Progenitor cell of endocrine pancreas (in vitro differentiated cells): ENCODE results near the gene KCNE4. TPM values are rescaled to one million over a fixed set of nuclear protein-coding genes. Genes with fewer than 3 reads are reported as not detected.

Experiments used
- DNase-seq: peaks from one replicate; pipeline ENCODE4 v3.0.0; 2021; ENCODE audit warnings: low spot score; ENCODE audit not compliant: unreplicated experiment
- H3K27ac Mint-ChIP-seq: 2 replicates; pipeline ENCODE4 v1.8.0; 2021; ENCODE audit warnings: mild to moderate bottlenecking, moderate library complexity, mixed read lengths
- H3K27me3 Mint-ChIP-seq: 2 replicates; pipeline ENCODE4 v1.8.0; 2021; ENCODE audit warnings: mixed read lengths
- H3K36me3 Mint-ChIP-seq: 2 replicates; pipeline ENCODE4 v1.8.0; 2022; ENCODE audit warnings: mixed read lengths; ENCODE audit not compliant: insufficient read depth
- H3K4me1 Mint-ChIP-seq: 2 replicates; pipeline ENCODE4 v1.8.0; 2021; ENCODE audit warnings: low read depth, mixed read lengths
- H3K4me3 Mint-ChIP-seq: 2 replicates; pipeline ENCODE4 v1.8.0; 2021; ENCODE audit warnings: low read depth, mild to moderate bottlenecking, moderate library complexity, mixed read lengths
- H3K9me3 Mint-ChIP-seq: 2 replicates; pipeline ENCODE4 v1.8.0; 2021; ENCODE audit warnings: low read depth, mixed read lengths
- total RNA-seq: library from RNA; stranded (reverse); gene quantifications from 2 replicates; pipeline ENCODE4 v1.2.1, GENCODE V29; 2021
- TF ChIP-seq, protein P1 (sequence below): fragments of 200-600 bp; sonication (generic); IDR thresholded peaks from one replicate; pipeline ENCODE4 v1.5.0; 2021; ENCODE audit warnings: antibody characterized with exemption, mild to moderate bottlenecking; ENCODE audit not compliant: unreplicated experiment

Gene KCNE4
- total RNA-seq, 1 donor from 2014 or later = 0.72 TPM

DNA sequence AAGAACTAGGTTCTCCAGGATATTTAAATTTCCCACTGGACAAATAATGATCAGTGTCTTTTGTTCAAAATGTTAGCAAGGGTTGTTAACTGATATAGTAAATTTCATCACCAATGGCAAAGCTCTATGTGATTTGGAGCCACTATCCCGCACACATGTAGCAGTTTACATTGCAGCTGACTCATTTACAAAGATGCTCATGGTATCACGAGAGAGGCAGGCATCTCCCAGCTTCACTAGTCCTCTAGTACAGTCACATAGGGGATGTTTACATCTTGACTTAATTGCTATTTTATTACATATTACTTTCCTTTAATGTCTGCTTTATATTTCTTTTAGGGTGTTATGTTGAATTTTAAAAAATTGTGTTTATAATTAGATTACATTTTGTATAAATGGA is 30.7 kb downstream of the KCNE4 start:
- peaks cover 9% of the 10 kb centered on the region for H3K27me3 Mint-ChIP-seq

DNA sequence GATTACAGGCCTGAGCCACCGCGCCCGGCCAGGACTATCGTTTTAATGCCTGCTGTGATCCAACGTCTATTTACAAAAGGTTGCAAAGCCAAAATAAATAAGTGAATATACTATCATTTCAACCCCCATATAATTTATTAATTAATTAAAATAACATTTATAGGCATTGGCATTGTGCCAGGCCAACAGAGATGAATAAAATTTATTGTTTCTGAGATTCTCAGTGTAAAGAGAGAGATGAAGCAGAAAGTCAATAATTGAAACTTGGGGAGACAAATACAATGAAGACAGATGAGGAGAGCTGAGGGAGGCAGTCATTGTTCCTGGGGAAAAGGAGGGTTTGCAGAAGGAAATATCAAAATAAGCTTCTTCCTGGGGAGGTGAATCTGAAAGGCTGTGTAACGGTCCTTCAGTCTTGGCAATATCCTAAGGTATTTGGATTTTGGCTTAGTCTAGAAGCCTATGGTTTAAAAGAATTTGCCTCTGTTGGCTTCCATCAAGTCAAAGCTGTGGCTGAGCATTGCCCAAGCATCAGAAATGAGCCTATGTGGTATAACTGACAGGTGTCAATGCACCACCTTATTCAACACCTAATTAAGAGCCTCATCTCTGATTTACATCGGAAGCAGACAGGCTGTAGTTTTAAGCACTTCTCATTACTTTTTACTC is 31.5 kb downstream of the KCNE4 start:
- H3K27me3 Mint-ChIP-seq = peaks cover 9% of the 10 kb centered on the region
- no peak for DNase-seq
- TF ChIP-seq, protein P1, sequence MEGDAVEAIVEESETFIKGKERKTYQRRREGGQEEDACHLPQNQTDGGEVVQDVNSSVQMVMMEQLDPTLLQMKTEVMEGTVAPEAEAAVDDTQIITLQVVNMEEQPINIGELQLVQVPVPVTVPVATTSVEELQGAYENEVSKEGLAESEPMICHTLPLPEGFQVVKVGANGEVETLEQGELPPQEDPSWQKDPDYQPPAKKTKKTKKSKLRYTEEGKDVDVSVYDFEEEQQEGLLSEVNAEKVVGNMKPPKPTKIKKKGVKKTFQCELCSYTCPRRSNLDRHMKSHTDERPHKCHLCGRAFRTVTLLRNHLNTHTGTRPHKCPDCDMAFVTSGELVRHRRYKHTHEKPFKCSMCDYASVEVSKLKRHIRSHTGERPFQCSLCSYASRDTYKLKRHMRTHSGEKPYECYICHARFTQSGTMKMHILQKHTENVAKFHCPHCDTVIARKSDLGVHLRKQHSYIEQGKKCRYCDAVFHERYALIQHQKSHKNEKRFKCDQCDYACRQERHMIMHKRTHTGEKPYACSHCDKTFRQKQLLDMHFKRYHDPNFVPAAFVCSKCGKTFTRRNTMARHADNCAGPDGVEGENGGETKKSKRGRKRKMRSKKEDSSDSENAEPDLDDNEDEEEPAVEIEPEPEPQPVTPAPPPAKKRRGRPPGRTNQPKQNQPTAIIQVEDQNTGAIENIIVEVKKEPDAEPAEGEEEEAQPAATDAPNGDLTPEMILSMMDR = no peak
- H3K4me3 Mint-ChIP-seq = no peak overlapping the region
- H3K36me3 Mint-ChIP-seq = no peaks in the 10 kb centered on the region
- no peaks in the 10 kb centered on the region for H3K4me1 Mint-ChIP-seq
- no peak overlapping the region for H3K27ac Mint-ChIP-seq
- H3K9me3 Mint-ChIP-seq = no peaks in the 10 kb centered on the region

More for the DNA sequence above, 30.7 kb downstream of the KCNE4 start:
- no peak for DNase-seq
- Mint-ChIP-seq H3K27ac (no peak overlapping the region), H3K4me1 (no peaks in the 10 kb centered on the region), H3K9me3 (no peaks in the 10 kb centered on the region), H3K36me3 (no peaks in the 10 kb centered on the region), H3K4me3 (no peak overlapping the region)
- TF ChIP-seq, protein P1 = no peak

DNA sequence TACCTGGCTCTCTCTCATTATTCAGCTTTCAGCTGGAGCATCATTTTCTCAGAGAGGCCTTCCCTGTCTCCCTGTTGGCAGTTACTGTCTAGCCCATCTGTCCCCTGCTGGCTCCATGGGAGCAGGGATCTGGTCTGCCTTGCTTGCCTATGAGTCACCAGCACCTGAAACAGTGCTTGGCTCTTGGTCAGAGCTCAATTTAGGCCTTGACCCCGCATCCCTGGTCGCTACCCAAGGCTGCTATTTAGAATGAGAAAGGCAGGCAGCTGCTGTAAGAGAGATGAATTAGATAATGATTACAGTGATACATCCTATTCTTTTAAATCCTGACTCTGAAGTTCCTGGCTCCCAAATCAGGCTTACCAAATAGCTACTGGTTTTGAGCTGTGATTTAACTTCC is 32.9 kb downstream of the KCNE4 start:
- Mint-ChIP-seq H3K4me1 (no peaks in the 10 kb centered on the region), H3K36me3 (no peaks in the 10 kb centered on the region), H3K4me3 (no peak overlapping the region), H3K27me3 (peaks cover 14% of the 10 kb centered on the region), H3K27ac (no peak overlapping the region), H3K9me3 (no peaks in the 10 kb centered on the region)
- TF ChIP-seq, protein P1 = no peak
- DNase-seq = no peak

DNA sequence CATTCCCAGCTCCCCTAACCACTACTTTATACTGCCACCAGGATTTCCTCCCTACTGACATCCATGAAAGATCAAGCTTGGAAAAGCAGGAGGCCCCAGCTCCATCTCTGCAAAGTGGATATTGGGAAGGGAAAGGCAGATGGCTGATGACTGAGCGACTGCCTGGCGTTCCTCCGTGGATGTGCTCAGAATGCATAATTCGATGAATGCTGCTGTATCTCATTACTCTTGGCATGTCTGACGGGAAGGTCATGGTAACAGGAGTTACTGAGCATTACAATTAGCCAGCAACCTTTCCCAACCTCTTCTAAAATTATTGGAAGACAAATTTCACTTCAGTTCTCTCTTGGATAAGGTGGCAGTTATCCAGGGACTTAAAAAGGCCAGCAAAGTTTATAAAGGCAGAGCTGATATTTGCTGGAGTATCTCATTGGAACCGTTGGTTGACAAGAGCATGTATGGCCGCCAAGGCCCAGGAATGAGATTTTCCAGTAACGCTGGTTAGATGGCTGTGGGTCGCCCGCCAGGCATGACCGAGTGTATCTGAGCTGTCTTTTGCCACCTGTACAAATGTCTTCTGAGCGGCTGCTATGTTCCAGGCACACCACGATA is 34.5 kb downstream of the KCNE4 start:
- H3K4me1 Mint-ChIP-seq = peaks cover 6% of the 10 kb centered on the region
- peaks cover 14% of the 10 kb centered on the region for H3K27me3 Mint-ChIP-seq
- H3K4me3 Mint-ChIP-seq = no peak overlapping the region
- TF ChIP-seq, protein P1 = no peak
- H3K36me3 Mint-ChIP-seq = no peaks in the 10 kb centered on the region
- no peaks in the 10 kb centered on the region for H3K9me3 Mint-ChIP-seq
- no peak overlapping the region for H3K27ac Mint-ChIP-seq
- DNase-seq = no peak

DNA sequence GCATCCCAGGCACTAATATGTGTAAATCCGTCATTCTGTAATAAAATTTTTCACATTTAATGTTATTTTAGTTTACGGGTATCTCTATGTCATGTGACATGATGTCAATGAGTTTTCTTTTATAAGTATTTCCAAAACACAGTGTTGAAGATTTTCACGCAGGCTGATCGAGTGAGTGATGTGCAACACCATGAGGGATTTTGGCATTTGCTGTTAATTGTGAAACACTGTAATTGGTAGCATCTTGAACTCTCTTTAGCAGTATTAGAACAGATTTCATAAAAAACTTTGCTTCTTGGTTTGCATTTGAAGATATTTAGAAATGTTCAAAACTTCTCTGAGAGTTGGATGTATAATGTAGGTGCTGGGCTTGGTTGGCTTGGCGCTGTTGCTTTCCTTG is 35.5 kb downstream of the KCNE4 start:
- no peak for DNase-seq
- peaks cover 19% of the 10 kb centered on the region for H3K27me3 Mint-ChIP-seq
- H3K4me1 Mint-ChIP-seq = peaks cover 6% of the 10 kb centered on the region
- TF ChIP-seq, protein P1 = no peak
- H3K27ac Mint-ChIP-seq = no peak overlapping the region
- no peaks in the 10 kb centered on the region for H3K9me3 Mint-ChIP-seq
- no peaks in the 10 kb centered on the region for H3K36me3 Mint-ChIP-seq
- no peak overlapping the region for H3K4me3 Mint-ChIP-seq
